ENCODE results near the gene ICA1.

Gene ICA1

DNA sequence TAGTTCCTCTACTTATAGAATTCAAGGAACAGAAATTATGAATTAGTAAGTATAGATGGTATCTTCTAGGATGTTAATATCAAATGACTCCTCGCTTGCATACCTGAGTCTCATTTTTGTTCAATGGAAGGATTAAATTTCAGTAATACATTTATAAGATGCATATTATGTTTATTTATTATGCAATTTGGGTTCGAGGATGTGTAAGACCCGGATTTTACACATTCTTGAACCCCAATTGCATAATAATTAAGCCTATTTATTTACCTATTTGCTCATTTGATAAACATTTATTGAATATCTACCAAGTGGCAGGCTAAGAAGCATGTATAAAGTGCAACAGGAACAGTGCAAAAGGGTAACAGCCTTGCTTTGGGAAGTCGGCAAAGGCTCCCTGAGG lies 52.6 kb downstream of the ICA1 start:
- no peak for DNase-seq (ENCODE audit: low read depth)
- TF ChIP-seq, protein P1, sequence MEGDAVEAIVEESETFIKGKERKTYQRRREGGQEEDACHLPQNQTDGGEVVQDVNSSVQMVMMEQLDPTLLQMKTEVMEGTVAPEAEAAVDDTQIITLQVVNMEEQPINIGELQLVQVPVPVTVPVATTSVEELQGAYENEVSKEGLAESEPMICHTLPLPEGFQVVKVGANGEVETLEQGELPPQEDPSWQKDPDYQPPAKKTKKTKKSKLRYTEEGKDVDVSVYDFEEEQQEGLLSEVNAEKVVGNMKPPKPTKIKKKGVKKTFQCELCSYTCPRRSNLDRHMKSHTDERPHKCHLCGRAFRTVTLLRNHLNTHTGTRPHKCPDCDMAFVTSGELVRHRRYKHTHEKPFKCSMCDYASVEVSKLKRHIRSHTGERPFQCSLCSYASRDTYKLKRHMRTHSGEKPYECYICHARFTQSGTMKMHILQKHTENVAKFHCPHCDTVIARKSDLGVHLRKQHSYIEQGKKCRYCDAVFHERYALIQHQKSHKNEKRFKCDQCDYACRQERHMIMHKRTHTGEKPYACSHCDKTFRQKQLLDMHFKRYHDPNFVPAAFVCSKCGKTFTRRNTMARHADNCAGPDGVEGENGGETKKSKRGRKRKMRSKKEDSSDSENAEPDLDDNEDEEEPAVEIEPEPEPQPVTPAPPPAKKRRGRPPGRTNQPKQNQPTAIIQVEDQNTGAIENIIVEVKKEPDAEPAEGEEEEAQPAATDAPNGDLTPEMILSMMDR (conservative IDR thresholded peaks at IDR 0.05; ENCODE audit: low read length) = no peak
- H3K4me3 ChIP-seq (ENCODE audit: low read length) = no peak overlapping the region

DNA sequence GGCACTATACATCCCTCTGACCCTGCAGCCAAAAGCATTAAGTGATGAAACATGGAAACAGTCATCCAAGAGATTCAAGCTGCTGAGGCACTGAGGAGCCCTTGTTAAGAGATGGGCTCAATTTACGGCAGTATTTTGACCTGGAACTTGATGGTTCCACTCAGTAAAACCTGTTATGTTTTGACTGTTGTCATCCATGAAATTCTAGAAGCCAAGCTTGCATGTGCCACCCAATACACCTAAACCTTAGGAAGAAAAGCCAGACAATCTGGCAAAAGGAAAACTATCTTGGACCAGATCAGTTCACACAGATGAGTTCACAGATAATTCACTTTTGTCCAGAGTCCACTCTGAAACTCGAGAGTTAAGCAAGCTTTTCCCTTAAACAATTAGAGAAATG lies 53.2 kb downstream of the ICA1 start:
- TF ChIP-seq, protein P1 (conservative IDR thresholded peaks at IDR 0.05; ENCODE audit: low read length) = no peak
- DNase-seq (ENCODE audit: low read depth) = no peak
- H3K4me3 ChIP-seq (ENCODE audit: low read length) = no peak overlapping the region

DNA sequence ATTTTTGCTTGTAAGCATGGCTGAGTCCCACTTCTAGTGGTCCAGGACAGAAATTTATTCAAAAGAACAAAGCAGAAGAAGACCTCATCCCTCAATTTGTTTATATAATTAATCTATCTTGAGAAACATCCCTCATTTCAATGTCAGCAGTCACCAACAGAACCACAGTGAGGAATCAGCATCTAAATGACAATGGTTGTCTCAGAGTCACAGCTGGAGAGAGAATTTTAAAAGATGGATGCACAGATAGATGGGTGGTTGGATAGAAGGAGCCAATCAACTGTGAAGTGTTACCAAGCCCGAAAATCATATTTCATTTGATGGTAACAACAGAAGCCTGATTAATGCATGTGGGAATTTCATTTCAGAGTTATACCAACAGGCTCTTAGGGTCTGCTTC lies 55.0 kb downstream of the ICA1 start:
- no peak for DNase-seq (ENCODE audit: low read depth)
- TF ChIP-seq, protein P1 (conservative IDR thresholded peaks at IDR 0.05; ENCODE audit: low read length) = no peak
- no peak overlapping the region for H3K4me3 ChIP-seq (ENCODE audit: low read length)

DNA sequence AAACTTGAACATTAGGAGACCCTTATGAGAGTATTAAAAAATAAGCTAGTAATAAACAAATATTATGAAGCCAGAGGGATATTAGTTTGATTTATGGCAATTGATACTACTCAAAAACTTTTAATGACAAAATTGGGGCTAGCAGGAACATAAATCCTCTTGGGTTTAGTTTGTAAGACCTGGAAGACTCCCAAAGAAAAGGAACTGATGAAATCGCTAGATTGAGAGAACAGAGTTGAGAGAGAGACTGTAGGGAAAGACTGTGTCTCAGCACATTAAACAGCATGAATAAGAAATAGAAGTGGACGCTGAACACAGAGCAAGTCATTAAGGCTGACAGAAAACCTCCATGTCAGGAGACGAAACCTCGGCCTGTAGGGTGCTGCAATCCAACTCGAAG lies 56.4 kb downstream of the ICA1 start:
- TF ChIP-seq, protein P1 (conservative IDR thresholded peaks at IDR 0.05; ENCODE audit: low read length) = no peak
- no peak overlapping the region for H3K4me3 ChIP-seq (ENCODE audit: low read length)
- DNase-seq (ENCODE audit: low read depth) = no peak

DNA sequence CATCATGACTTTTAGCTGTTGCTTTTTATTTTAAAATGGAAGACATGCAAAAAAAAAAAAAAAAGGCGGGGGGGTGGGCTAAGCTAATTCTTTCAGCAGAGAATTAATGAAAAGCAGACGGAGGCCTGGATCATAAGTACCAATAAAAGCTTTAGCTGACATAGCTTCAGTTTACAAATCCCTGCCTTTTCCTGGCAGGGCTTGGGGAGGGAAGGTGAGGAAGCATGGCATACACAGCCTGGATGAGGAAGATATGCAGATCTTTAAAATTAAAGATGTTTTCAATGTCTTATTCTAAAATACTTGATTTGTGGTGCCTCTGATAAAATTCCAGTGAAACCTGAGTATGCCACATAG lies 57.0 kb downstream of the ICA1 start:
- TF ChIP-seq, protein P1 (conservative IDR thresholded peaks at IDR 0.05; ENCODE audit: low read length) = no peak
- H3K4me3 ChIP-seq (ENCODE audit: low read length) = no peak overlapping the region
- peak; percentile 3 for DNase-seq (ENCODE audit: low read depth)

DNA sequence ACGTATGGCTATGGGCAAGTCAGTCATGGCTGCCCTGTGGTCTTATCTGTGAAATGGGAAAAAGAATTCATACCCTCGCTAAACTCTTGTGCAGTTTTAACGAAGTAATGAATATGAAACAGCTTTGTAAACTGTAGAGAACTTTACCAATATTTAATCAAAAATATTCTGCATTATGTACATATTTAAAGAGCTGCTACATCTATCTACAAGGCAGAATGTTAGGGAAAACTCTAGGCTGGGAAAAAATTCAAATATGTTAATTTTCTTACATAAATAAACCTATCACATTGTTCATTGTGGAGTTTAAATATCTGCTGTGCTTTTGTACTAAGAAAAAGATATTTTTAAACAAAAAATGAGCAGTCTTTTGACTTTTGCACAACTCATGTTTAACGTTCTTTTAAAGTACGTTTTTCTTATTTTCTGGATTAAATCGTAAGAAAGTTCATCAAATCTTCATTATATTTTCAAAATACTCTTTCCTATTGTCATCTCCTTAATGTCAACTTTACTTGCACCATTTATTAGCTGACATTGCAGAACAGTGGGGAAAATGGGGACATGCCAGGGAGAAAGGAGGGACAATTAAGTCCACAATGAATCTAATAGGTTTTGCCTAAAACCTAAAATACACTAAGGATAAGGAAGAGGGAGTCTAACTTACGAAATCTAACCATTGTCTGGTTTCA lies 57.5 kb downstream of the ICA1 start:
- TF ChIP-seq, protein P1 (conservative IDR thresholded peaks at IDR 0.05; ENCODE audit: low read length) = no peak
- no peak overlapping the region for H3K4me3 ChIP-seq (ENCODE audit: low read length)
- DNase-seq (ENCODE audit: low read depth) = no peak

DNA sequence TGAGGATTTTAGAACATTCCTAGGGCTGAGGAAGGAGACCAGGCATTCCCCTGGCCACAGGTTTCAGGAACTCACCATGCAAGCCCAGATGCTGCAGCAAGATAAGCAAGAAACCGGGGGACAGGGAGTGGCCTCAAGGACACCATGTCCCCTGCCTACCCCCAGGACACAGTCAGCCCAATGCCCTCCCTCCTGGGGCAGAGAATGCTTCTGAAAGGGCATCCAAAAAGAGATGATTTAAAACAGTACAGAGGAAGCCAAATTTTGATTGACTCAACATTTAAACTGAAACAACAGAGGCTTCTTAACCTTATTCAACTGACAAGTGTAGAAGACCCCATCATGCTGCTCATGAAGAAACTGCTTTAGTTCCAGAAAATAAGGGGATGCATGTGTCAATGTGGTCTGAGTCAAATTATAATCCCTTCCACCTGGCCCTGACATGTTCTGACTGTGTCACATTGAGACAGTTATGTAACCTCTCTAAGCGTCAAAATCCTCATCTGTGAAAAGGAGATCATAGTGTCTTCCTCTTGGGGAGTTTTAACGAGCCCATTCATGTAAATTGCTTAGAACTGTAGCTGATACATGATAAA lies 60.0 kb downstream of the ICA1 start:
- TF ChIP-seq, protein P1 (conservative IDR thresholded peaks at IDR 0.05; ENCODE audit: low read length) = no peak
- DNase-seq (ENCODE audit: low read depth) = no peak
- no peak overlapping the region for H3K4me3 ChIP-seq (ENCODE audit: low read length)
